GM13977 (cell line): Measurements from ENCODE around the gene NIPSNAP3A.

Source experiments
- DNase-seq: peaks from one replicate; pipeline ENCODE4 v3.0.0; 2012; ENCODE audit warnings: low spot score
- CTCF ChIP-seq: IDR thresholded peaks from 2 replicates; pipeline ENCODE4 v1.5.1; 2012; ENCODE audit warnings: mild to moderate bottlenecking, control low read depth; ENCODE audit not compliant: insufficient read depth; ENCODE audit errors: extremely low read depth, missing control alignments
- in situ Hi-C: fragments of 300-500 bp; cut with MboI; formaldehyde crosslinking; loops from one replicate; pipeline ENCODE4 v1.12.0; 2022; ENCODE audit warnings: low sequenced_read_pairs, low pct_unique_long_range_greater_than_20kb, mixed read lengths, inconsistent platforms; ENCODE audit not compliant: unreplicated experiment

The NIPSNAP3A gene

GRCh38 chr9:104772714-104773510, 25.4 kb downstream of the NIPSNAP3A start:
- no peak for DNase-seq
- in situ Hi-C loops, result loop anchor here (10.0 kb wide), 1 partner anchor 642 kb away; no protein-coding TSS in a partner anchor
- no peak for TF ChIP-seq CTCF

GRCh38 chr9:104774132-104774531, 26.6 kb downstream of the NIPSNAP3A start:
- no peak for TF ChIP-seq CTCF
- in situ Hi-C loops, result loop anchor here (10.0 kb wide), 1 partner anchor 641 kb away; no protein-coding TSS in a partner anchor
- DNase-seq, result no peak

GRCh38 chr9:104774831-104775573, 27.5 kb downstream of the NIPSNAP3A start:
- peak; percentile 51 for DNase-seq
- no peak for TF ChIP-seq CTCF
- in situ Hi-C loops, result loop anchor here (10.0 kb wide), 1 partner anchor 640 kb away; no protein-coding TSS in a partner anchor

GRCh38 chr9:104775574-104775936, 28.1 kb downstream of the NIPSNAP3A start:
- DNase-seq, result peak; percentile 19
- TF ChIP-seq CTCF, result no peak
- in situ Hi-C loops, result loop anchor here (10.0 kb wide), 1 partner anchor 639 kb away; no protein-coding TSS in a partner anchor

GRCh38 chr9:104775976-104776375, 28.5 kb downstream of the NIPSNAP3A start:
- no peak for TF ChIP-seq CTCF
- in situ Hi-C loops, result loop anchor here (10.0 kb wide), 1 partner anchor 639 kb away; no protein-coding TSS in a partner anchor
- DNase-seq, result no peak

GRCh38 chr9:104776797-104777196, 29.3 kb downstream of the NIPSNAP3A start:
- TF ChIP-seq CTCF, result no peak
- DNase-seq, result no peak
- in situ Hi-C loops, result loop anchor here (10.0 kb wide), 1 partner anchor 638 kb away; no protein-coding TSS in a partner anchor
